ENCODE results near the gene BMPR1A. TPM values are rescaled to one million over a fixed set of nuclear protein-coding genes. Genes with fewer than 3 reads are reported as not detected.

BMPR1A gene
- total and polyA plus RNA-seq, 2 of the 13 experiments (the other 11 are each of a cell fraction or from before 2014, with no cell fraction given) = 17.8 to 44.2 TPM

DNA sequence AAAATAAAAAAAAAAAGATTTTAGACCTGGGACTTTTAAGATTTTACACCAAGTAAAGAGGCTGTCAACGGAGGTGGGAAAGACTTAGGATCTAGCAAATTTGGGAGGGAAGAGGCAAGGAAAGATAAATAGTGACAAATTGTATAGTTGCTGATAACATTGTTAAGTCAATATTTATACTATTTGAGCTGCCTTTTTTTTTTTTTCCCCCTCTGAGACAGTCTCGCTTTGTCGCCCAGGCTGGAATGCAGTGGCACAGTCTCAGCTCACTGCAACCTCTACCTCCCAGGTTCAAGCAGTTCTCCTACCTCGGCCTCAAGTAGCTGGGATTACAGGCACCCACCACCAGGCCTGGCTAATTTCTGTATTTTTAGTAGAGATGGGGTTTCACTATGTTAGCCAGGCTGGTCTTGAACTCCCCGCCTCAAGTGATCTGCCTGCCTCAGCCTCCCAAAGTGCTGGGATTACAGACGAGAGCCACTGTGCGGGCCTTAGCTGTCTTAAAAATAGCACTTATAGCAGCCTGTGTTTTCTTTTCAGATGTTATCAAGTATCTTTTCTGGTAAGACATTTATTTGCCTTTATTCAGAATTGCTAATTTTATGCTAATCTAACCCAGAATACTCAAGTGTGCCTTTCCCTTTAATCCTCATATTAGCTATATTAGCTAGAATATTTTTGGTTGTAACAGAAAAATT is 106.5 kb downstream of the BMPR1A start (continued):
- TF ChIP-seq ZNF816 (CRISPR knock-in tag; IDR thresholded peaks at IDR 0.05; ENCODE audit: borderline replicate concordance) (no peak), CENPX (CRISPR knock-in tag; IDR thresholded peaks at IDR 0.05) (no peak), HDAC2 (CRISPR knock-in tag; IDR thresholded peaks at IDR 0.05) (no peak), KAT8 (CRISPR knock-in tag; IDR thresholded peaks at IDR 0.05) (0 out of 2 replicates have a peak, but pooled peaks have one; percentile 20), GATA4 (IDR thresholded peaks at IDR 0.05; ENCODE audit: borderline replicate concordance, low read depth) (peak; percentile 64; the same call in 1 of the 2 replicates), ZNF317 (CRISPR knock-in tag; IDR thresholded peaks at IDR 0.05) (no peak), RXRB (CRISPR knock-in tag; IDR thresholded peaks at IDR 0.05; ENCODE audit: borderline replicate concordance) (no peak), ZNF772 (CRISPR knock-in tag; IDR thresholded peaks at IDR 0.05) (no peak), NCOA1 (CRISPR knock-in tag; IDR thresholded peaks at IDR 0.05) (no peak), SRSF4 (IDR thresholded peaks at IDR 0.05; ENCODE audit: low read depth, low read length, poor library complexity, severe bottlenecking) (no peak), STAT5B (CRISPR knock-in tag; IDR thresholded peaks at IDR 0.05) (no peak), SRSF1 (optimal IDR thresholded peaks at IDR 0.05; ENCODE audit: low read depth, low read length) (no peak), EHMT2 (IDR thresholded peaks at IDR 0.05; ENCODE audit: borderline replicate concordance, low read depth, low read length) (no peak), FOXC1 (CRISPR knock-in tag; IDR thresholded peaks at IDR 0.05; ENCODE audit: borderline replicate concordance) (no peak), PHB2 (IDR thresholded peaks at IDR 0.05; ENCODE audit: partially characterized antibody) (no peak), HHEX (CRISPR knock-in tag; IDR thresholded peaks at IDR 0.05) (peak; percentile 75; the same call in 1 of the 2 replicates), ZNF883 (CRISPR knock-in tag; IDR thresholded peaks at IDR 0.05; ENCODE audit: not compliant biosample characterization) (no peak), ZNF510 (CRISPR knock-in tag; IDR thresholded peaks at IDR 0.05; ENCODE audit: low read depth) (no peak), ZMYM2 (CRISPR knock-in tag; IDR thresholded peaks at IDR 0.05) (no peak), FOXP4 (CRISPR knock-in tag; IDR thresholded peaks at IDR 0.05) (peak; percentile 33; the same call in 1 of the 2 replicates), ZNF580 (CRISPR knock-in tag; IDR thresholded peaks at IDR 0.05; ENCODE audit: borderline replicate concordance, low read depth) (no peak), ZNF781 (CRISPR knock-in tag; IDR thresholded peaks at IDR 0.05; ENCODE audit: borderline replicate concordance, not compliant biosample characterization) (no peak), ZBTB42 (CRISPR knock-in tag; IDR thresholded peaks at IDR 0.05) (no peak)
- TF ChIP-seq, protein P1, sequence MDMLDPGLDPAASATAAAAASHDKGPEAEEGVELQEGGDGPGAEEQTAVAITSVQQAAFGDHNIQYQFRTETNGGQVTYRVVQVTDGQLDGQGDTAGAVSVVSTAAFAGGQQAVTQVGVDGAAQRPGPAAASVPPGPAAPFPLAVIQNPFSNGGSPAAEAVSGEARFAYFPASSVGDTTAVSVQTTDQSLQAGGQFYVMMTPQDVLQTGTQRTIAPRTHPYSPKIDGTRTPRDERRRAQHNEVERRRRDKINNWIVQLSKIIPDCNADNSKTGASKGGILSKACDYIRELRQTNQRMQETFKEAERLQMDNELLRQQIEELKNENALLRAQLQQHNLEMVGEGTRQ (IDR thresholded peaks at IDR 0.05; ENCODE audit: low read depth, low read length) = no peak
- TF ChIP-seq, protein P1 (CRISPR knock-in tag; IDR thresholded peaks at IDR 0.05; ENCODE audit: borderline replicate concordance) = no peak
- TF ChIP-seq, protein P2, sequence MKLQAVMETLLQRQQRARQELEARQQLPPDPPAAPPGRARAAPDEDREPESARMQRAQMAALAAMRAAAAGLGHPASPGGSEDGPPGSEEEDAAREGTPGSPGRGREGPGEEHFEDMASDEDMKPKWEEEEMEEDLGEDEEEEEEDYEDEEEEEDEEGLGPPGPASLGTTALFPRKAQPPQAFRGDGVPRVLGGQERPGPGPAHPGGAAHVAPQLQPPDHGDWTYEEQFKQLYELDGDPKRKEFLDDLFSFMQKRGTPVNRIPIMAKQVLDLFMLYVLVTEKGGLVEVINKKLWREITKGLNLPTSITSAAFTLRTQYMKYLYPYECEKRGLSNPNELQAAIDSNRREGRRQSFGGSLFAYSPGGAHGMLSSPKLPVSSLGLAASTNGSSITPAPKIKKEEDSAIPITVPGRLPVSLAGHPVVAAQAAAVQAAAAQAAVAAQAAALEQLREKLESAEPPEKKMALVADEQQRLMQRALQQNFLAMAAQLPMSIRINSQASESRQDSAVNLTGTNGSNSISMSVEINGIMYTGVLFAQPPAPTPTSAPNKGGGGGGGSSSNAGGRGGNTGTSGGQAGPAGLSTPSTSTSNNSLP (IDR thresholded peaks at IDR 0.05; ENCODE audit: low read depth, low read length) = no peak

Measured in HepG2 (cell line).